WTC11 (cell line): ENCODE data around the gene LYPD6B. TPM values are rescaled to one million over a fixed set of nuclear protein-coding genes. Genes with fewer than 3 reads are reported as not detected.

Experiments used
- ATAC-seq: fragments of 200-7000 bp; cut with Tn5 transposase; 2 replicates; pipeline ENCODE4 v1.10.0; 2021; ENCODE audit warnings: mild to moderate bottlenecking, moderate library complexity
- CTCF ChIA-PET: fragments of 300-600 bp; sonication (Branson Sonifier 250); formaldehyde crosslinking; loops from one replicate; lab custom pipeline; 2021; ENCODE audit warnings: antibody characterized with exemption; lab: Charles Lee
- POLR2A ChIA-PET: fragments of 350-600 bp; sonication (Branson Sonifier 250); formaldehyde crosslinking; loops from one replicate; lab custom pipeline; 2021; ENCODE audit warnings: antibody characterized with exemption; lab: Charles Lee
- DNase-seq: peaks from one replicate; pipeline ENCODE4 v3.0.0; 2021; ENCODE audit warnings: low spot score
- H3K27ac Mint-ChIP-seq: 2 replicates; pipeline ENCODE4 v1.8.0; 2021; ENCODE audit warnings: mixed read lengths
- H3K27me3 Mint-ChIP-seq: 2 replicates; pipeline ENCODE4 v1.8.0; 2021; ENCODE audit warnings: low read depth, mild to moderate bottlenecking, moderate library complexity, mixed read lengths
- H3K36me3 Mint-ChIP-seq: 2 replicates; pipeline ENCODE4 v1.8.0; 2021; ENCODE audit warnings: mixed read lengths
- H3K4me1 Mint-ChIP-seq: 2 replicates; pipeline ENCODE4 v1.8.0; 2022; ENCODE audit warnings: mixed read lengths
- H3K4me3 Mint-ChIP-seq: 2 replicates; pipeline ENCODE4 v1.8.0; 2021; ENCODE audit warnings: mild to moderate bottlenecking, moderate library complexity, mixed read lengths
- H3K9me3 Mint-ChIP-seq: 2 replicates; pipeline ENCODE4 v1.8.0; 2021; ENCODE audit warnings: mixed read lengths
- ELF4 ChIP-seq: sonication (generic); formaldehyde crosslinking; IDR thresholded peaks from 2 replicates; pipeline ENCODE4 v1.8.1; 2022; ENCODE audit warnings: low read depth, mild to moderate bottlenecking, moderate library complexity, missing genetic modification reagents
- ETV6 ChIP-seq: sonication (generic); formaldehyde crosslinking; IDR thresholded peaks from 2 replicates; pipeline ENCODE4 v1.8.1; 2022; ENCODE audit warnings: mild to moderate bottlenecking, missing genetic modification reagents
- HMGA2 ChIP-seq: fragments of 250-450 bp; sonication (Bioruptor Pico); IDR thresholded peaks from 2 replicates; pipeline ENCODE4 v1.4.0; 2021; ENCODE audit warnings: mild to moderate bottlenecking, moderate library complexity
- NFATC4 ChIP-seq: fragments of 250-450 bp; sonication (Bioruptor Pico); IDR thresholded peaks from 2 replicates; pipeline ENCODE4 v1.9.0; 2021; ENCODE audit warnings: mild to moderate bottlenecking
- OVOL2 ChIP-seq: fragments of 250-450 bp; sonication (Bioruptor Pico); IDR thresholded peaks from 2 replicates; pipeline ENCODE4 v1.9.0; 2021; ENCODE audit warnings: mild to moderate bottlenecking, borderline replicate concordance
- ZNF232 ChIP-seq: sonication (generic); formaldehyde crosslinking; IDR thresholded peaks from 2 replicates; pipeline ENCODE4 v1.8.0; 2022; ENCODE audit warnings: mild to moderate bottlenecking, missing genetic modification reagents
- ZNF396 ChIP-seq: fragments of 250-450 bp; sonication (Bioruptor Pico); IDR thresholded peaks from 2 replicates; pipeline ENCODE4 v1.8.0; 2021; ENCODE audit warnings: mild to moderate bottlenecking, moderate library complexity, borderline replicate concordance
- ZNF671 ChIP-seq: fragments of 250-450 bp; sonication (Bioruptor Pico); IDR thresholded peaks from 2 replicates; pipeline ENCODE4 v1.8.0; 2021; ENCODE audit warnings: mild to moderate bottlenecking
- total RNA-seq: library from RNA; stranded (reverse); gene quantifications from 3 replicates; pipeline ENCODE4 v1.2.3, GENCODE V29; 2021
- TF ChIP-seq, protein P1 (sequence below): sonication (generic); formaldehyde crosslinking; IDR thresholded peaks from 2 replicates; pipeline ENCODE4 v1.8.0; 2022; ENCODE audit warnings: mild to moderate bottlenecking, missing genetic modification reagents
- TF ChIP-seq, protein P2 (sequence below): sonication (generic); formaldehyde crosslinking; IDR thresholded peaks from 2 replicates; pipeline ENCODE4 v1.8.0; 2023; ENCODE audit warnings: mild to moderate bottlenecking, missing genetic modification reagents
- TF ChIP-seq, protein P3 (sequence below): fragments of 250-450 bp; sonication (Bioruptor Pico); IDR thresholded peaks from 2 replicates; pipeline ENCODE4 v2.1.2; 2022; ENCODE audit warnings: mild to moderate bottlenecking, moderate library complexity
- TF ChIP-seq, protein P4 (sequence below): sonication (generic); formaldehyde crosslinking; IDR thresholded peaks from 2 replicates; pipeline ENCODE4 v1.8.0; 2022; ENCODE audit warnings: mild to moderate bottlenecking, missing genetic modification reagents
- TF ChIP-seq, protein P5 (sequence below): sonication (generic); formaldehyde crosslinking; IDR thresholded peaks from 2 replicates; pipeline ENCODE4 v1.8.1; 2023; ENCODE audit warnings: mild to moderate bottlenecking, moderate library complexity, missing genetic modification reagents
- TF ChIP-seq, protein P6 (sequence below): sonication (generic); formaldehyde crosslinking; IDR thresholded peaks from 2 replicates; pipeline ENCODE4 v1.8.1; 2023; ENCODE audit warnings: mild to moderate bottlenecking, missing genetic modification reagents
- TF ChIP-seq, protein P7 (sequence below): sonication (generic); formaldehyde crosslinking; conservative IDR thresholded peaks from 2 replicates; pipeline ENCODE4 v1.8.1; 2023; ENCODE audit warnings: mild to moderate bottlenecking, low read depth, missing genetic modification reagents, moderate library complexity
- TF ChIP-seq, protein P8 (sequence below): sonication (generic); formaldehyde crosslinking; IDR thresholded peaks from 2 replicates; pipeline ENCODE4 v1.8.1; 2023; ENCODE audit warnings: mild to moderate bottlenecking, missing genetic modification reagents

The LYPD6B gene
- total RNA-seq, 1 experiment from 2014 or later: 1.6 TPM

DNA sequence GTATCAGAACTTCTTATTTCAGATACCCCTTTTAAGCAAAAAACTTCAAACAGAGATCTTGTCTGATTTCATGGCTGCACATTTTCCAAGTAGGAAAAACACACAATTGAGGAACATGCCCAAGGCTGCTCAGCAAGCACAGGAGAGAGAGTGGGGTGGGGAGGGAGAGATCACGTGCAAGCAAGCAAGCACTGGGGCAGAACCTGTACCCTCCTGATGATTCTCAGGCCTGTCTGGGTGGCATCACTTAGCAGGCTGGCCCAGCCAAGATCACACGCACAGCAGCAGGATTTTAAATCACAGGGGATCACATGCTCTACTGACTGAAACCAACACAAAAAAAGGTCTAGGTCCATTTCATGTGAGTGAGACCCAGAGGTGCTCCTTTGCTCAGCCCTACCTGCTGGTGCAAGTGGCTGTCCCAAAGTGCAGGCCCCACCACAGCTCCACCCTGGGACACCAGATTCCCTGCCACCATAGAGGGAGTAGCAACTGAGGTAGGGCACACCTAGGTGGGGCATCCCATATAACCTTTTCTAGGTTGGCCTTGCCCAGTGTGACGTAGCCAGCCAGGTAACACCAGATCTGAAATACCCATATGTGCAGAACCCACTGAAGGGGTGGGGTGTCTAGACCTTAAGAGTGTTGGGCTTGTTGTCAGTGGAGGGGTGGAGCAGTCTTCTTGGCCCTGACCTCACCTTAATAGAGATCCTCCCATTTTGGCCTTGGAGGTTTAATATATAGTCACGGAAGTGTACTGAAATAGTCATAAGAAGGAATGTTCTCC is 1.8 kb upstream of the LYPD6B start:
- no peak for DNase-seq
- H3K9me3 Mint-ChIP-seq: no peaks in the 10 kb centered on the region
- TF ChIP-seq, protein P1, sequence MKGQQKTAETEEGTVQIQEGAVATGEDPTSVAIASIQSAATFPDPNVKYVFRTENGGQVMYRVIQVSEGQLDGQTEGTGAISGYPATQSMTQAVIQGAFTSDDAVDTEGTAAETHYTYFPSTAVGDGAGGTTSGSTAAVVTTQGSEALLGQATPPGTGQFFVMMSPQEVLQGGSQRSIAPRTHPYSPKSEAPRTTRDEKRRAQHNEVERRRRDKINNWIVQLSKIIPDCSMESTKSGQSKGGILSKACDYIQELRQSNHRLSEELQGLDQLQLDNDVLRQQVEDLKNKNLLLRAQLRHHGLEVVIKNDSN (CRISPR knock-in tag): no peak
- TF ChIP-seq, protein P2, sequence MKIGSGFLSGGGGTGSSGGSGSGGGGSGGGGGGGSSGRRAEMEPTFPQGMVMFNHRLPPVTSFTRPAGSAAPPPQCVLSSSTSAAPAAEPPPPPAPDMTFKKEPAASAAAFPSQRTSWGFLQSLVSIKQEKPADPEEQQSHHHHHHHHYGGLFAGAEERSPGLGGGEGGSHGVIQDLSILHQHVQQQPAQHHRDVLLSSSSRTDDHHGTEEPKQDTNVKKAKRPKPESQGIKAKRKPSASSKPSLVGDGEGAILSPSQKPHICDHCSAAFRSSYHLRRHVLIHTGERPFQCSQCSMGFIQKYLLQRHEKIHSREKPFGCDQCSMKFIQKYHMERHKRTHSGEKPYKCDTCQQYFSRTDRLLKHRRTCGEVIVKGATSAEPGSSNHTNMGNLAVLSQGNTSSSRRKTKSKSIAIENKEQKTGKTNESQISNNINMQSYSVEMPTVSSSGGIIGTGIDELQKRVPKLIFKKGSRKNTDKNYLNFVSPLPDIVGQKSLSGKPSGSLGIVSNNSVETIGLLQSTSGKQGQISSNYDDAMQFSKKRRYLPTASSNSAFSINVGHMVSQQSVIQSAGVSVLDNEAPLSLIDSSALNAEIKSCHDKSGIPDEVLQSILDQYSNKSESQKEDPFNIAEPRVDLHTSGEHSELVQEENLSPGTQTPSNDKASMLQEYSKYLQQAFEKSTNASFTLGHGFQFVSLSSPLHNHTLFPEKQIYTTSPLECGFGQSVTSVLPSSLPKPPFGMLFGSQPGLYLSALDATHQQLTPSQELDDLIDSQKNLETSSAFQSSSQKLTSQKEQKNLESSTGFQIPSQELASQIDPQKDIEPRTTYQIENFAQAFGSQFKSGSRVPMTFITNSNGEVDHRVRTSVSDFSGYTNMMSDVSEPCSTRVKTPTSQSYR (CRISPR knock-in tag): no peak
- TF ChIP-seq, protein P3, sequence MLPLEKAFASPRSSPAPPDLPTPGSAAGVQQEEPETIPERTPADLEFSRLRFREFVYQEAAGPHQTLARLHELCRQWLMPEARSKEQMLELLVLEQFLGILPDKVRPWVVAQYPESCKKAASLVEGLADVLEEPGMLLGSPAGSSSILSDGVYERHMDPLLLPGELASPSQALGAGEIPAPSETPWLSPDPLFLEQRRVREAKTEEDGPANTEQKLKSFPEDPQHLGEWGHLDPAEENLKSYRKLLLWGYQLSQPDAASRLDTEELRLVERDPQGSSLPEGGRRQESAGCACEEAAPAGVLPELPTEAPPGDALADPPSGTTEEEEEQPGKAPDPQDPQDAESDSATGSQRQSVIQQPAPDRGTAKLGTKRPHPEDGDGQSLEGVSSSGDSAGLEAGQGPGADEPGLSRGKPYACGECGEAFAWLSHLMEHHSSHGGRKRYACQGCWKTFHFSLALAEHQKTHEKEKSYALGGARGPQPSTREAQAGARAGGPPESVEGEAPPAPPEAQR (CRISPR knock-in tag): no peak
- TF ChIP-seq, protein P4, sequence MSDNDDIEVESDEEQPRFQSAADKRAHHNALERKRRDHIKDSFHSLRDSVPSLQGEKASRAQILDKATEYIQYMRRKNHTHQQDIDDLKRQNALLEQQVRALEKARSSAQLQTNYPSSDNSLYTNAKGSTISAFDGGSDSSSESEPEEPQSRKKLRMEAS: no peak
- TF ChIP-seq HMGA2 (CRISPR knock-in tag): no peak
- TF ChIP-seq, protein P5, sequence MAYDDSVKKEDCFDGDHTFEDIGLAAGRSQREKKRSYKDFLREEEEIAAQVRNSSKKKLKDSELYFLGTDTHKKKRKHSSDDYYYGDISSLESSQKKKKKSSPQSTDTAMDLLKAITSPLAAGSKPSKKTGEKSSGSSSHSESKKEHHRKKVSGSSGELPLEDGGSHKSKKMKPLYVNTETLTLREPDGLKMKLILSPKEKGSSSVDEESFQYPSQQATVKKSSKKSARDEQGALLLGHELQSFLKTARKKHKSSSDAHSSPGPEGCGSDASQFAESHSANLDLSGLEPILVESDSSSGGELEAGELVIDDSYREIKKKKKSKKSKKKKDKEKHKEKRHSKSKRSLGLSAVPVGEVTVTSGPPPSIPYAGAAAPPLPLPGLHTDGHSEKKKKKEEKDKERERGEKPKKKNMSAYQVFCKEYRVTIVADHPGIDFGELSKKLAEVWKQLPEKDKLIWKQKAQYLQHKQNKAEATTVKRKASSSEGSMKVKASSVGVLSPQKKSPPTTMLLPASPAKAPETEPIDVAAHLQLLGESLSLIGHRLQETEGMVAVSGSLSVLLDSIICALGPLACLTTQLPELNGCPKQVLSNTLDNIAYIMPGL: no peak
- no peak for TF ChIP-seq ZNF232 (CRISPR knock-in tag)
- TF ChIP-seq, protein P6, sequence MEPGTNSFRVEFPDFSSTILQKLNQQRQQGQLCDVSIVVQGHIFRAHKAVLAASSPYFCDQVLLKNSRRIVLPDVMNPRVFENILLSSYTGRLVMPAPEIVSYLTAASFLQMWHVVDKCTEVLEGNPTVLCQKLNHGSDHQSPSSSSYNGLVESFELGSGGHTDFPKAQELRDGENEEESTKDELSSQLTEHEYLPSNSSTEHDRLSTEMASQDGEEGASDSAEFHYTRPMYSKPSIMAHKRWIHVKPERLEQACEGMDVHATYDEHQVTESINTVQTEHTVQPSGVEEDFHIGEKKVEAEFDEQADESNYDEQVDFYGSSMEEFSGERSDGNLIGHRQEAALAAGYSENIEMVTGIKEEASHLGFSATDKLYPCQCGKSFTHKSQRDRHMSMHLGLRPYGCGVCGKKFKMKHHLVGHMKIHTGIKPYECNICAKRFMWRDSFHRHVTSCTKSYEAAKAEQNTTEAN (CRISPR knock-in tag): no peak
- TF ChIP-seq ETV6 (CRISPR knock-in tag): no peak
- no peak for TF ChIP-seq OVOL2 (CRISPR knock-in tag)
- no peak for TF ChIP-seq NFATC4 (CRISPR knock-in tag)
- TF ChIP-seq, protein P7, sequence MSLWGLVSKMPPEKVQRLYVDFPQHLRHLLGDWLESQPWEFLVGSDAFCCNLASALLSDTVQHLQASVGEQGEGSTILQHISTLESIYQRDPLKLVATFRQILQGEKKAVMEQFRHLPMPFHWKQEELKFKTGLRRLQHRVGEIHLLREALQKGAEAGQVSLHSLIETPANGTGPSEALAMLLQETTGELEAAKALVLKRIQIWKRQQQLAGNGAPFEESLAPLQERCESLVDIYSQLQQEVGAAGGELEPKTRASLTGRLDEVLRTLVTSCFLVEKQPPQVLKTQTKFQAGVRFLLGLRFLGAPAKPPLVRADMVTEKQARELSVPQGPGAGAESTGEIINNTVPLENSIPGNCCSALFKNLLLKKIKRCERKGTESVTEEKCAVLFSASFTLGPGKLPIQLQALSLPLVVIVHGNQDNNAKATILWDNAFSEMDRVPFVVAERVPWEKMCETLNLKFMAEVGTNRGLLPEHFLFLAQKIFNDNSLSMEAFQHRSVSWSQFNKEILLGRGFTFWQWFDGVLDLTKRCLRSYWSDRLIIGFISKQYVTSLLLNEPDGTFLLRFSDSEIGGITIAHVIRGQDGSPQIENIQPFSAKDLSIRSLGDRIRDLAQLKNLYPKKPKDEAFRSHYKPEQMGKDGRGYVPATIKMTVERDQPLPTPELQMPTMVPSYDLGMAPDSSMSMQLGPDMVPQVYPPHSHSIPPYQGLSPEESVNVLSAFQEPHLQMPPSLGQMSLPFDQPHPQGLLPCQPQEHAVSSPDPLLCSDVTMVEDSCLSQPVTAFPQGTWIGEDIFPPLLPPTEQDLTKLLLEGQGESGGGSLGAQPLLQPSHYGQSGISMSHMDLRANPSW (CRISPR knock-in tag): no peak
- TF ChIP-seq, protein P8, sequence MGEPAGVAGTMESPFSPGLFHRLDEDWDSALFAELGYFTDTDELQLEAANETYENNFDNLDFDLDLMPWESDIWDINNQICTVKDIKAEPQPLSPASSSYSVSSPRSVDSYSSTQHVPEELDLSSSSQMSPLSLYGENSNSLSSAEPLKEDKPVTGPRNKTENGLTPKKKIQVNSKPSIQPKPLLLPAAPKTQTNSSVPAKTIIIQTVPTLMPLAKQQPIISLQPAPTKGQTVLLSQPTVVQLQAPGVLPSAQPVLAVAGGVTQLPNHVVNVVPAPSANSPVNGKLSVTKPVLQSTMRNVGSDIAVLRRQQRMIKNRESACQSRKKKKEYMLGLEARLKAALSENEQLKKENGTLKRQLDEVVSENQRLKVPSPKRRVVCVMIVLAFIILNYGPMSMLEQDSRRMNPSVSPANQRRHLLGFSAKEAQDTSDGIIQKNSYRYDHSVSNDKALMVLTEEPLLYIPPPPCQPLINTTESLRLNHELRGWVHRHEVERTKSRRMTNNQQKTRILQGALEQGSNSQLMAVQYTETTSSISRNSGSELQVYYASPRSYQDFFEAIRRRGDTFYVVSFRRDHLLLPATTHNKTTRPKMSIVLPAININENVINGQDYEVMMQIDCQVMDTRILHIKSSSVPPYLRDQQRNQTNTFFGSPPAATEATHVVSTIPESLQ (CRISPR knock-in tag): no peak
- TF ChIP-seq ELF4: no peak
- TF ChIP-seq ZNF671 (CRISPR knock-in tag): no peak
- TF ChIP-seq ZNF396: no peak
- H3K4me1 Mint-ChIP-seq: peaks cover 24% of the 10 kb centered on the region
- no peaks in the 10 kb centered on the region for H3K36me3 Mint-ChIP-seq
- H3K27me3 Mint-ChIP-seq: peaks cover 30% of the 10 kb centered on the region
- H3K27ac Mint-ChIP-seq: no peak overlapping the region
- ChIA-PET POLR2A (no interaction called here), CTCF (interaction anchor here (1.3 to 11.8 kb wide), 5 partner anchors 19 to 528 kb away, joined by 4 to 104 read pairs (median 31); no protein-coding TSS in a partner anchor)
- ATAC-seq: no peak
- no peak overlapping the region for H3K4me3 Mint-ChIP-seq
